Measurements from ENCODE around the gene SULF2. TPM values are rescaled to one million over a fixed set of nuclear protein-coding genes. Genes with fewer than 3 reads are reported as not detected.
"Not testable (repeated sequence)": the region's sequence is repeated elsewhere in the genome, so short reads cannot be mapped to it uniquely, and the experiment has no call there.

The SULF2 gene
- total RNA-seq, 1 donor from 2014 or later = 94.5 TPM

- Mint-ChIP-seq H3K9me3 (ENCODE audit: low read depth) (no peaks in the 10 kb centered on the region), H3K27ac (no peak overlapping the region), H3K36me3 (ENCODE audit: insufficient read depth) (no peaks in the 10 kb centered on the region), H3K4me1 (ENCODE audit: low read depth) (peaks cover 3% of the 10 kb centered on the region), H3K4me3 (ENCODE audit: low read depth) (no peak overlapping the region), H3K27me3 (no peaks in the 10 kb centered on the region)
- TF ChIP-seq, protein P1, sequence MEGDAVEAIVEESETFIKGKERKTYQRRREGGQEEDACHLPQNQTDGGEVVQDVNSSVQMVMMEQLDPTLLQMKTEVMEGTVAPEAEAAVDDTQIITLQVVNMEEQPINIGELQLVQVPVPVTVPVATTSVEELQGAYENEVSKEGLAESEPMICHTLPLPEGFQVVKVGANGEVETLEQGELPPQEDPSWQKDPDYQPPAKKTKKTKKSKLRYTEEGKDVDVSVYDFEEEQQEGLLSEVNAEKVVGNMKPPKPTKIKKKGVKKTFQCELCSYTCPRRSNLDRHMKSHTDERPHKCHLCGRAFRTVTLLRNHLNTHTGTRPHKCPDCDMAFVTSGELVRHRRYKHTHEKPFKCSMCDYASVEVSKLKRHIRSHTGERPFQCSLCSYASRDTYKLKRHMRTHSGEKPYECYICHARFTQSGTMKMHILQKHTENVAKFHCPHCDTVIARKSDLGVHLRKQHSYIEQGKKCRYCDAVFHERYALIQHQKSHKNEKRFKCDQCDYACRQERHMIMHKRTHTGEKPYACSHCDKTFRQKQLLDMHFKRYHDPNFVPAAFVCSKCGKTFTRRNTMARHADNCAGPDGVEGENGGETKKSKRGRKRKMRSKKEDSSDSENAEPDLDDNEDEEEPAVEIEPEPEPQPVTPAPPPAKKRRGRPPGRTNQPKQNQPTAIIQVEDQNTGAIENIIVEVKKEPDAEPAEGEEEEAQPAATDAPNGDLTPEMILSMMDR (IDR thresholded peaks at IDR 0.05; ENCODE audit: unreplicated experiment) = no peak
- DNase-seq (ENCODE audit: low spot score, unreplicated experiment) = no peak
Measured at GRCh38 chr20:47795214-47795907, 10.1 kb upstream of the SULF2 start.

DNA sequence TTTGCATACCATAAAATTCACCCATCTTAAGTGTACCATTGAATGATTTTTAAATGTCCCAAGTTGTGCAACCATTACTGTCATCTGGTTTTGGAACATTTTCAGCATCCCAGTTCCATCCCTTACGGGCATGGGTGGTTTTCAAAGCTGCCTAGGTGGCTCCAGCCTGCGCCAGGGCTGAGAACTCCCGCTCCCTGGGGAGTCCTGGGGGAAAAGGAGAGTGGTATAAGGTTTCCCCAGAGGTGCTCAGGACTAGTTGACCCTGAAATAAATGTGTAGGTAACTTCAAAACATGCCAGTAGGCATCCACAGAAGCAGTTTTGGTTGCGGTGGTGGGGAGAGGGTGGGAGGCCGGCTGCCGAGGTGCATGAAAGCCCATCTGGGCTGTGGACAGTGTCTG lies 9.0 kb upstream of the SULF2 start:
- not testable (repeated sequence) for H3K36me3 Mint-ChIP-seq (ENCODE audit: insufficient read depth); H3K4me3 Mint-ChIP-seq (ENCODE audit: low read depth); H3K27ac Mint-ChIP-seq; H3K9me3 Mint-ChIP-seq (ENCODE audit: low read depth); DNase-seq (ENCODE audit: low spot score, unreplicated experiment); H3K4me1 Mint-ChIP-seq (ENCODE audit: low read depth); H3K27me3 Mint-ChIP-seq

DNA sequence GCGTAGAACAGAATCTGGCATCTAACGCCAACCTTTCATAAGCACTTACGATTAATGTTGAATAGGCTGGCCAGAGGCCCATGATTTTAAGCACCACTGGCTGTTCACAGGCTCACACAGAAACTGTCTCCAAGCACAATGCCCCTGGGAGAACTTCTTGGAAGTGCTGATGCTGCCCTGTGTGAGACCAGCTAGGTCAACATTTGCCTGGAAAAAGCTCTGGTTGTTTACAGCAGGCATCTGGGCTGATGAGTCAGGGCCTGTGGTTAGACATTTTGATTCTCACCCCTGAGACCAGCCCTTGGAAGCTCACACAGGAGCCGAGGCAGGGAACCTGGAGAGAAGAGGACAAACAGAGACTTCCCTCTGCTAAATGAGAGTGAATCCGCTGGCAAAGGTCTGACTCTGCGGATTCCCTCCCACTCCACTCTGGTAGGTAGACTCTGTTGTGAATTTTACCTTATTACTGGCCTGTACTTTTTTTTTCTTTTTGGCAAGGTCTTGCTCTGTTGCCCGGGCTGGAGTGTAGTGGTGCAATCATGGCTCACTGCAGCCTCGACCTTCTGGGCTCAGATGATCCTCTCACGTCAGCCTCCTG lies 6.8 kb upstream of the SULF2 start:
- Mint-ChIP-seq H3K27me3 (peaks cover 9% of the 10 kb centered on the region), H3K9me3 (ENCODE audit: low read depth) (no peaks in the 10 kb centered on the region), H3K27ac (no peak overlapping the region), H3K4me3 (ENCODE audit: low read depth) (no peak overlapping the region), H3K4me1 (ENCODE audit: low read depth) (peaks cover 9% of the 10 kb centered on the region), H3K36me3 (ENCODE audit: insufficient read depth) (no peaks in the 10 kb centered on the region)
- DNase-seq (ENCODE audit: low spot score, unreplicated experiment) = no peak
- TF ChIP-seq, protein P1 (IDR thresholded peaks at IDR 0.05; ENCODE audit: unreplicated experiment) = no peak

DNA sequence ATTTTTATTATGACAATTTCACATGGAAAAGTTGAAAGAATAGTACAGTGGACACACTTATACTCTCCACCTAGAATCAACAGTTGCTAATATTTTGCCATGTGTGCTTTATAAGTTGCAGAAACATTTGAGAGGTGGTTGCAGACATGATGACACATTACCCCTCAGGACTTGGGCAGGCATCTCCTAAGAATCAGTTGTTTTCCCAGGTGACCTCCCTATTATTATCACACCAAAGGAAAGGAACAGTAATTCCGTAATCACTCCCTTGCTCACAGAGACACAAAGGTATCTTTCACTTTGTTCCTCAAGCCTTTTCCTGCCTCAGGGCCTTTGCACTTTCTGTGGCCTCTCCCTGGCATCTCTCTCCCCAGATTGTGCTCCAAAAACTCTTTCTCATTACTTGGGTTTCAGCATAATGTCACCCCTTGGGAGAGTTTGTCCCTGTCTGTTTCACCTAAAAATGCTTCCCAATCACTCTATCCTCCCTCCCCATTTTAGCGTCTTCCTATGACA lies 5.9 kb upstream of the SULF2 start:
- no peak overlapping the region for H3K4me3 Mint-ChIP-seq (ENCODE audit: low read depth)
- H3K4me1 Mint-ChIP-seq (ENCODE audit: low read depth) = peaks cover 18% of the 10 kb centered on the region
- peaks cover 9% of the 10 kb centered on the region for H3K27me3 Mint-ChIP-seq
- DNase-seq (ENCODE audit: low spot score, unreplicated experiment) = no peak
- TF ChIP-seq, protein P1 (IDR thresholded peaks at IDR 0.05; ENCODE audit: unreplicated experiment) = no peak
- no peak overlapping the region for H3K27ac Mint-ChIP-seq
- H3K36me3 Mint-ChIP-seq (ENCODE audit: insufficient read depth) = no peaks in the 10 kb centered on the region
- no peaks in the 10 kb centered on the region for H3K9me3 Mint-ChIP-seq (ENCODE audit: low read depth)

DNA sequence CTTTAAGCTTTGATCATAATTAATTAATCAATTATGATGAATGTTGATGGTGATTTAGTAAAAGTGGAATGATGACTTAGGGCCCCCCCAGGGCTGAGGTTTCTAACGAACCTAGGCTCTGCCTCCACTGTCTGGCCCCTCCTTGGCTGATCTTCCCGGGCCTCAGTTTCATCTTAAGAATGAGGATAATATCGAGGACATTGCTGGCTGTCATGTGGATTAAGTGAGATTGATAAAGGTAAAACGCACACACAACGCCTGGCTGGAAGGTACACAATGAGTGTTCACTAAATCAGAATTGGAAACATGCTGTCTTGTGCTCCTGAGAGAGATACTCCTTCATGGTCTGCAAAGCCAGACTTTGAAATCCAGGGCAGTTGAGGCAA lies 5.3 kb upstream of the SULF2 start:
- no peak for DNase-seq (ENCODE audit: low spot score, unreplicated experiment)
- H3K36me3 Mint-ChIP-seq (ENCODE audit: insufficient read depth) = no peaks in the 10 kb centered on the region
- peaks cover 20% of the 10 kb centered on the region for H3K4me1 Mint-ChIP-seq (ENCODE audit: low read depth)
- no peak overlapping the region for H3K4me3 Mint-ChIP-seq (ENCODE audit: low read depth)
- H3K27ac Mint-ChIP-seq = no peak overlapping the region
- H3K9me3 Mint-ChIP-seq (ENCODE audit: low read depth) = no peaks in the 10 kb centered on the region
- TF ChIP-seq, protein P1 (IDR thresholded peaks at IDR 0.05; ENCODE audit: unreplicated experiment) = no peak
- H3K27me3 Mint-ChIP-seq = peaks cover 9% of the 10 kb centered on the region
